HPDE6-E6E7 (cell line): ENCODE data around the gene P4HTM.

Source experiments
- DNase-seq: peaks from one replicate; pipeline ENCODE4 v3.0.0; 2011; ENCODE audit warnings: missing footprints; ENCODE audit errors: extremely low spot score

Gene P4HTM

DNA sequence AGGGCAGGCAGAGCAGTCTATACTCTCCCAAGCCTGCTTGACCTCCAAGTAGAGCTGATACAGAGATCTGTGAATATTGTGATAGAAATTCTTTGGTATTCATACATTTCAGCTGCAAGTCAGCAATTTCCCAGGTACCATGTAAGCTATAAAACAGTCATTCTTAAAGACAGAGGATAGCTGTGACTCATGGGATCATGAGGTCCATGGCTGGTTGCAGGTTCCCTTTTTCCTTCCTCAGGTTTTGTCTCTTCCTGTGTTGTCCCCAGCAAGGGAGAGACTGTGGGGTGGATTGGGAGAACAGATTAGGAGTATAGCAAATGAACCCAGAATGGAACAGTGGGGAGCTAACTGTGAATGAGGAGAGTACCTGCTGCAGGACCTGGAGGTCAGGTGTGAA is 5.4 kb upstream of the P4HTM start:
- no peak for DNase-seq

DNA sequence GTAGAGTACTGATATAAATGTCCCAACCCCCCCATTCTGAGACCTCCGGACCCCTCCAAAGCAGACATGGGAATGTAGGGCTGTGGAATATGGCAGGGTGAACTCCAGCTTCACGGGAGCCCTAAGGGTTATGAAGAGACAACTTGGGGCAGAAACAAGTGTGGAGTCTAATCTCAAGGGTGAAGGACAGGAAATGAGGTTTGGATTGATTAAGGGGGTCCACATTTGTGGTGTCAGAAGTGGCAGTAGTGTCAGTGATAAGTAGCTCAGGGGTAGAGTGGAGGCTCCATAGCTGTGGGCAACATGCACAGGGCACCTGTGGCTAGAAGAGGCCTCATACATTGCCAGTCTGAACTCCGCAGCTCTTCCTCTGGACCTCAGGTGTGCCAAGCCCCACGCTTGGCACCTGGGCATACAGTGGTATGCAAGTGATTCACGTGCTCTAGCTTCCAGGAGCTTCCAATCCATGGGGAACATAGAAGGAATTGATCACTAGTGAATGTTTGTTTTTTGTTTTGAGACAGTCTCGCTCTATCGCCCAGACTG is 4.1 kb upstream of the P4HTM start:
- DNase-seq, result no peak

DNA sequence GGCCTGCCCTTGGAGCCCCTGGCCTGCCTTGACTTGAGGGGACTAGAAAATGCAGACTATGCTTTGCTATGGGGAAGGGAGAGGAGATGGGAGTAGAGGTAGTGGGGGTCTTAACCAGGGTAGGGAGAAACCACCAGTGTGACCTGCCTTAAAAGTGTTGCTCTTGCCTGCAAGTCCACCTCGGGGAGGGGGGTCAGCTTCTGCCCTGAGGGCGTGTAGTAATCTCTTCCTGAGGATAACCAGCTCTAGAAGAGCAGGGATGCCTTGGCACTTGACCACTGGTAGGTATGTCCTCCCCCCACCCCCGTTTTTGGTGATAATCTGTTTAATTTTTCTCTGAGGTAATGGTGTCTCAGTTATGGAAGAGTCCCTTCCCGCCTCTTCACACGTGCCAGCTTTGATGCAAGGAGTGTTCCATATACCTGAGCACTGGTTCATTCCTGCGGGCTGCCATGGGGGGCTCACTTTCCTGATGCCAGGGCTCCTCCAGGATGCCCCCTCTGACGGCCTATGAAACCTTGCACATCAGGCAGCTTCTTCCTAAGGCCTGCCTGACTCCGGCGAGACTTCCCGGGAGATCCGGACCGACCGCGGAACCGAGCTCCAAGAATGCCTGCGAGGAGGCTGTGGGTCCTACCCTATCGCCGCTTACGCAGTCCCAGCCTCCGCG is 780 bp upstream of the P4HTM start:
- DNase-seq, result no peak

DNA sequence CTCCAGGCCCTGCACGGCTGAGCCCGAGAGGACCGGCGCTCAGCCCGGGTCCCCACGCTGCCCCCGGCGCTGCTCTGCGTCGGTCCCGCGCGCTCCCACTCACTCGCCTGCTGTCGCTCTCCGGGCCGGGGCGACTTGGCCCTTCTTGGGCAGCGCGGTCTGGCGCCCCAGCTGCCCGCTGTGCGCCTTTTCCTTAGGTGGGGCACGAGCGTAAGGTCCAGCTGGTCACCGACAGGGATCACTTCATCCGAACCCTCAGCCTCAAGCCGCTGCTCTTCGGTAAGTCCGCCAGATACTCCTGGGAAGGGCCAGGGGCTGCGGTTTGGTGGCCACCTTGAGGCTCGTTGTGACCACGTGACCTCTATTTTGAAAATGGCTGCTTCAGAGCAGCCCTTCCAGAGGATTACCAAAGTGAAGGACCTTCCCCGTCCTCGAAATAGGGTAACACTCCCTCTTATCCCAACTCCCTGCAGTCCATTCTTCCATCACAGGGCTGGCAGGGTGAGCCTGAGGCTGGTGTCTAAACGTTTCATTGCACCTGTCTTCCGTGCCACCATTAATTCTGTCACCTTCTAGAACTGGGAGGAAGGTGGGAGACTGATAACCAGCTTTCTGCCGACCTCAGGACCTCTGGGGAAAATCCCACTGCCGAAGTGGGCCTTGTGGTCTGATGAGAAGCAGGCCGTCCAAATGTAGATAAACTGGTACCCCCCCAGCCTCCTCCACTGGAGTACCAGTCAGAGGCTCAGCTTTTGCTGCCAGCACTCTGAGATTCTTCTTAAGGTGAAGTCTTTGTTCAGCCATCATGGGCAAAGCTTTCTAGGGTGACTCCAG is 812 bp downstream of the P4HTM start:
- DNase-seq, result no peak

DNA sequence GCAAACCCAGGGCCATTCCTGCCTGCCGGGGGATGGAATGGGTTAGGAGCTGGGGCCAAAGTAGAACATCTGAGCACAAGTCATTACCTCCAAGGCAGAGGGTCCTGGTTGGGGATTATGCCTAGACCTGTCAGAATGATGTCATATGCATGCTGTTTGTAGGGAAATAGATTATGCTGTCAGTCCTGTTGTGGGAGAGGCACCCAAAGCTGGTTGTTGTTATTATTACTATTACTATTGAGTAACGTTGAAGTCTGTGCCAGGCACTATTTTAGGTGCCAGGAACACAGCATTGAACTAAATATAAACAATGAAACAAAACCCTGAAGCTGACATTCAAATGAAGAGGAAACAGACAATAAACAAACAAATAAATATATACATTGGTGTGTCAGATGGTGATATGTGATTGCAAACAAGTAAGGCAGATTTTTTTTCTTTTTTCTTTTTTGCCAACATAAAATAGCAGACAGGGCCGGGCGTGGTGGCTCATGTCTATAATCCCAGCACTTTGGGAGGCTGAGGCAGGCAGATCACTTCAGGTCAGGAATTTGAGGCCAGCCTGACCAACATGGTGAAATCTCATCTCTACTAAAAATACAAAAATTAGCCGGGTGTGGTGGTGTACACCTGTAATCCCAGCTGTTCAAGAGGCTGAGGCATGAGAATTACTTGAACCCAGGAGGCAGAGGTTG is 2.0 kb downstream of the P4HTM start:
- DNase-seq, result no peak

DNA sequence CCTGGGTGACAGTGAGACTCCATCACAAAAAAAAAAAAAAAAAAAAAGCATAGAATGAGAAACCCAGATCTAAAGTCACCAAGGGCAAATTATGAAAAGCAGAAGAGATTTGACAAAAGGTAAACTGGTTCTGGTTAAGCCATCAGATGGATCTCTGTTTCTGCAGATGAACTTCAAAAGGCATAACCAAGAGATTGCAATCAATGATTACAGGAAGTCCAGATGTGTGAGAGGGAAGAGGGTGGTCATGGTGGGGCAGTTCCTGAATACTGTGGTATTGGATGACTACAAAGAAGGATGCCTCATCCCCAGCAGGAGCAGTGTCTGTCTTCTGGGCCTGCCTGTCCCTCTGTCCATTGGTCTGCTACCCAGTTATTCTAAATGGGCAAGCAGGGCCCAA is 3.8 kb downstream of the P4HTM start:
- no peak for DNase-seq

DNA sequence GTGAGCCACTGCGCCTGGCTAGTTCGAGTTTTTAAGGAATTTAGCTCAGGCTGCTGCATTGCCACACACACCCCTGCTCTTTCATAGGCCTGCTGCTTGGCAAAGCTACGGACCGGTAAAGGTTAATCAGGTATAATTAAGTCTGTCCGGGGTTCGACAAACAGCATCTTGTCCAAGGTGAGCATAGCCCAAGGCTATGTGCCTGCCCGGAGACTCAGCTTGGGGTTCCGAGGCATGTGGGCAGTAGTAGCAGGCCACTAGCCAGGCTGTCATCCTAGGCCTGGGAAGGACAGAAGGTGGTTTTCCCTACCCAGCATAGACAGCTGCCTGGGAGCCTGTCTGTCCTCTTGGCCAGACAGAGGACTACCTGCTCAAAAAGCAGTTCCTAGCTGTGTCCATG is 6.6 kb downstream of the P4HTM start:
- no peak for DNase-seq

DNA sequence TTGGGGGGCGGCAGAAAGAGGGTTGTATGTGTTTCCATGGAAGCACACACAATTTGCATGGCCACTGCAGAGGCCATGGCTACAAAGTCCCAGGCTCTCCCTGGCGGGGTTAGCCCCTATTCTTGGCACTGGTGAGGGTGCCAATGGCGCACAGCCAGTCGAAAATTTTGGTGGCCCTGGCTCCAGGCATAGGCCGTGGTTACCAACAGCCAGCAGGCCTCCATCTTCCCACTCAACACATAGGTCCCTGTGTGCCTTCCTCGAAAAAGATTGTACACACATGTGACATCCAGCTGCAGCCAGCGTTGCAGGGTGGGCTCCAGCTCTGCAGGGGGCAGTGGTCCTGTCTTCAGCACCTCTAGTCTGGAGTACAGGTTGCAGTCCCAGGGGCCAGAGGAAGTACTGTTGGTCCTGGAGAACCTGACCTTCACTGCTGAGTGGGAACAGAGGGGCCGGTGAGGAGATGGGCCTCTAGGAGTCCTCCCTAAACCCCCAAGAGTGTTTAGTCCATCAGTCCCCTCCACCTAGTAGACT is 7.1 kb downstream of the P4HTM start:
- no peak for DNase-seq

DNA sequence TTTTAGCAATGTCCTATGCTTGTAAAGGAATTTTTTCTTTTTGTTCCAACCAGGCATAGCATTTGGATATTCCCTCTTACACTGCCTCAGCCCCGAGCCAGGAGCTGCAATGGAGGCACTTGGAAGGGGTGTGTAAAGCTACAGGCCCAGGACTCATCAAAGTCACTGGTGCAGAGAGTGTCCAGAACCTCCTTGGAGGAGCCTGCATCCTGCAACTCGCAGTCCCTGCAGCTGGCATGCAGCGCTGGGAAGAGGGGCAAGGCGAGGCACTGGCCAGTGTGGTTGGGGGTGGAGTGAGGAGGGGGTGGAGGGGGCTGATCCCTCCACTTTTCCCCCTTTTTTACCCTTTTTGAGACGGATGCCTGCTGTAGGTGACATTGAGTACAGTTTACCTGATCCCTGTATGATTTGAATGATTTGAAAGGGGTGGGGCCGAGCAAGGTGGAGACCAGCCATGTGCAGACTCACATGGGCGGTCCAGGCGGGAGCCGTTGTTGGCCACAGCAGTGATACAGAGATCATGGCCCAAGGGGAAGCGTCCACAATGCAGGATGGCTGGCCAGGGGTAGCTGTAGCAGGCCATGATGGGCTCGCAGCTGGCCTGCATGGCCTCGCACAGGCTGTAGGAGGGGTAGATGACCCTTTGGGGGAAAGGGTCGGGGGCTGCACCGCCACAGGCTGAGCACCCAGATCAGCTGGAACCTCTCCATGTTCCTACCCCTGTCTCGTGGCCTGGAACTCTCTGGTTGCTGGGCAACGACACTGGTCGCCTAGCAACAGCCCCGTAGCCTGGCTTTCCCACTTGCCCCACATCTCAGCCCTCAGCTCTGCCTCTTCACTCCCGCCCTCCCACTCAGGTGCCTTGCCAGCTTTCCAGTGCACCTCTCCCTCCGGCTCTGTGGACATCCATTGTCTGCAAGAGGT is 7.9 kb downstream of the P4HTM start:
- DNase-seq, result no peak

DNA sequence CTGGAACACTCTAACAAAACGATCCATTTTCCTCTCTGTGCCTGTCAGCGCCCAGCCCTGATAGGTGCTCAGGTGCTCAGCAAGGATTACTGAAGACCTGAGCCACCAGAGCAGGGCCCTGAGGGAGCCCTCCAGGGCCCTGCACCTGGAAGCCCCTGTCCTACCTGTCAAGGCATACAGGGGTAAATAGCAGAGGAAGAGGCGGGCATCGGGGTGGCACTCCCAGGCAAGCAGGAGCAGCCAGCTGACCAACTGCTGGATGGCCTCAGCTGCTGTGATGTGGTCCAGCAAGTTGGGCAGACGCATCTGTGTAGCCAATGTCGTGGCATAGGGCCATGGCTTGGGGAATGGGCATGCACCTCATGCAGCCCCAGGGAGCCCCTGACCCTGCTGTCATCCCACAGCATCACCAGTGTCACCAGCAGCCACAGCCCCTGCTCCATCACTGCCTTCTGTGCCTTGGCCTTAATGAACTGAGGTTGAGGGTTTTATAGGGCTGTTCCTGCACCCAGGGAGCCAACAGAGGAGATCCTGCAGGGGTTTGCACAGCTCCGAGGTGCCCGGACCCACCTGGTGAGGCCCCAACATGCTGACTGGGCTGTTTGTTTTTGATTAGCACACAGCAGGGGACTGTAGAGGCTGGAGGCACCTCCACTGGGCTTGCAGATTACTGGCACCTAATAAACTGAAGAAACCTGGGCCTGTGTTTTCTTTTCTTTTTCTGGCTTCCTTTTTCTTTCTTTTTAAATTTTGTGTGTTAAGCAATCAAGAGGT is 9.2 kb downstream of the P4HTM start:
- no peak for DNase-seq

DNA sequence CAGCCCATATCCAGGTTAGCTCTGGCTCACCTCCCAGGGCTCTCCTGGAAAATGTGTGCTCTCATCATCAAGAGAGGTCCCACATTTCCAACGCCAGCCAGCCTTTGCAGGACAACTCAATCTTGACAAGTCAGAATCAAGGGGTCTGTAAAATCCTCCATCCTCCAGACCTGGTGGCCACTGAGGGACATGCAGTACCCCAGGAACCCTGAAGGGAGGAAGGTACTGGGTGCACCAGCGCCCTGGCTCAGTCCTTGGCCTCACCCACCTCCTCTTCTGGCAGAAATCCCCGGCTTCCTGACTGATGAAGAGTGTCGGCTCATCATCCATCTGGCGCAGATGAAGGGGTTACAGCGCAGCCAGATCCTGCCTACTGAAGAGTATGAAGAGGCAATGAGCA is 11.1 kb downstream of the P4HTM start:
- no peak for DNase-seq

DNA sequence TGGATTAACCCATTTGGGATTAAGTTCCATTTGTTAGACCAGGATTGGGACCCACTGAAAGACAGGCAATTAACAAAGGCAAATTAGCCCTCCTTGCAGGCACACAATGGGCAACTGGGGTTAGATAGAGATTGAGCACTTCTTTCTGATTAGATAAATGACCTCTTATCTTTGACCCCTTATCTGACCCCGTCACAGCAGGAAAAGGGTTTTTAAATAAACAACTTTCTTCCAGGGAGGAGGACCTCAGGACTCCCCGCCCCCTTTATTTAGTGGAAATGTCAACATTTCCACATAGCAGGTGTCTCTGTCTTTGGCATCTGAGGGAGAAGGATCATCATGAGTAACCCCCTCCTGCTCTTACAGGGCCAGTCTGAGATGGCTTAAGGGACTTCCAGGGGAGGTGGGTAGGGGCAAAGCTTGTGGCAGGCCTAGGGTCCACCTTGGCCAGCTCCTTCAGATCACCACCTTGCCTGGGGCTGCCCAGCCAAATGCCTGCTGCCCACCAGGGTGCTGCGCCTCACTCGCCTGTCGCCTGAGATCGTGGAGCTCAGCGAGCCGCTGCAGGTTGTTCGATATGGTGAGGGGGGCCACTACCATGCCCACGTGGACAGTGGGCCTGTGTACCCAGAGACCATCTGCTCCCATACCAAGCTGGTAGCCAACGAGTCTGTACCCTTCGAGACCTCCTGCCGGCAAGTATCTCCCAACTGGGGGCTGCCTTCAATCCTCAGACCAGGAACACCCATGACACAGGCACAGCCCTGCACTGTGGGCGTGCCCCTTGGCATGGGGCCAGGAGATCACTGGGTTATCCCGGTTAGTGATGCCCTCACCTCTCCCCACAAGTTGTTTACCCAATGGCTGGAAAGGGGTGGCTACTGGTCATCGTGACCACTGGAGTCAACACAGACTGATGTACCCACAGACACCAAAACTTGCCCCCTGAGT is 14.6 kb downstream of the P4HTM start:
- no peak for DNase-seq

DNA sequence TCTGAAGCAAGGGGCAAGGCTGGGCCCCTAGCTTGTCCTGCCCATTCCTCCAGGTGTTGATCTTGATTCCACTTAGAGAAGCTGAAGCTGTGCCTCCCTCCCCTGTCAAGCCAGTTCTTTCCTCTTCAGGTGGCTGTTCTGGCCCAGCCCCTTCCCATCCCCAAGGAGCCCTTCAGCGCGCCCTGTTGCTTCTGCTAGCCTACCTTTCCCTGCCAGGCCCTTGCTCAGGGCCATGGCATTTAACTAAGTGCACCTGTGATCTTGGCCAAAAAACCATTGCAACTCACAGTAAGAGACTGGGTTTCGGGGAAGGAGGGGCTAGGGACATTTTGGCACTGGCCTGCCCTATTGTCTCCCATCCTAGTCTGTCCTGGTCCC is 15.3 kb downstream of the P4HTM start:
- DNase-seq, result no peak

DNA sequence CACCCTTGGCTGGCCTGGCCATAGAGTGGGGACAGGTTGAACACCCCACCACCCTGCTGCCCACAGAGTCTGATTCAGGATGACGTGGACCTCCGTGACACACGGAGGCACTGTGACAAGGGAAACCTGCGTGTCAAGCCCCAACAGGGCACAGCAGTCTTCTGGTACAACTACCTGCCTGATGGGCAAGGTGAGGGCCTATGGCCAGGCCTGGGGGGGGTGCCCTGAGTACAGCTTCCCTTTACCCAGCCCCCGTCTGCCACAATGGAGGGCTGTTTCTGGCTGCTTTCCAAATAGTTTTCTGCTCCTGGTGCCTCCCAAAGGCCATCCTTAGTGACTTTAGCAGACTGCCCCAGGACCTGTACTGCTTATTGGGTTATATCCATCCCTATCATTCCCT is 16.0 kb downstream of the P4HTM start:
- DNase-seq, result no peak

DNA sequence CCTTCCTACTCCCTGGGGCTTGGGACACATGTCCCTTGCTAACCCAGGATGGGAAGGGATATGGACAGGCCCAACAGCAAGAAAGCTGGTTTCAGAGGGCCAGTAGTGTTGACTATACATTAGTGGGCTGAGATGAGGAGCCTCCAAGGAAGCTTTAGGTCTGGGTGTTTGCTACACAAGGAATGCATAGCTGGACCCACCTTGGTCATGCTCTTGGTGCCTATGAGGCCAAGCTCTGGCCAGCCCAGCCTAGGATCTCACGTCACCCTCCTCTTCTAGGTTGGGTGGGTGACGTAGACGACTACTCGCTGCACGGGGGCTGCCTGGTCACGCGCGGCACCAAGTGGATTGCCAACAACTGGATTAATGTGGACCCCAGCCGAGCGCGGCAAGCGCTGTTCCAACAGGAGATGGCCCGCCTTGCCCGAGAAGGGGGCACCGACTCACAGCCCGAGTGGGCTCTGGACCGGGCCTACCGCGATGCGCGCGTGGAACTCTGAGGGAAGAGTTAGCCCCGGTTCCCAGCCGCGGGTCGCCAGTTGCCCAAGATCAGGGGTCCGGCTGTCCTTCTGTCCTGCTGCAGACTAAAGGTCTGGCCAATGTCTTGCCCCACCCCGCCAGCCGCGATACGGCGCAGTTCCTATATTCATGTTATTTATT is 16.5 kb downstream of the P4HTM start:
- DNase-seq, result no peak

DNA sequence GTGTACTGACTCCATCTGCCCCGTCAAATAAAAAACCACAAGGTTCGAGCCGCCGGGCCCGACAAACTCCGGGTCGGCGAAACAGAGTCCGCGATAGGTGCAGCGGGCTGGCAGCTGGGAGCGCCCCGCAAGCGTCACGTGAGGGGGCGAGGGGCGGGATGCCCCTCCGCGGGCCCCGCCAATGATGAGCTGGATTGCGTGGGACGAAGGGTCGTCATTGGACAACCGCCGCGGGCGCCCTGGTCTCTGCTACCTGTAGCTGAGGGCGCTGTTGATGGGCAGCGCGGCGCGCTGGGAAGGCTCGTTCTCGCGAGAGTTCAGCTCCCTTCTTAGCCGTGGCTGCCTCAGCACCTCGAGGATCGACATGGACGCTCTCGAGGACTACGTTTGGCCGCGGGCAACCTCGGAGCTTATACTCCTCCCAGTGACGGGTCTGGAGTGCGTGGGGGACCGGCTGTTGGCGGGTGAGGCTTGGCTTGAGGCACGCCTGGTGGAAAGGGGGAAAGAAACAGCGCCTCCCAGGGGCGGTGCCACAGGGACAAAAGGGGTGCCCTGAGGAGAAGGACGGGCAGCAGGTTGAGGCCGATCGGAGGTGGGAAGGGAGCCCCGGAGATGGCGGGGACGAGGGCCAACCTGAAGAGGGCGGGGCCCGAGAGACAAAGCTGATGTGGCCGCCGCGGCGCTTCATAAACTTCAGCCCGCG is 17.2 kb downstream of the P4HTM start, which contains the start of gene WDR6:
WDR6 (plus strand) TSS at position 324 of the 703 bp plus-strand sequence; CDS start at position 365, 41 bp downstream.
- DNase-seq, result peak; percentile 69

DNA sequence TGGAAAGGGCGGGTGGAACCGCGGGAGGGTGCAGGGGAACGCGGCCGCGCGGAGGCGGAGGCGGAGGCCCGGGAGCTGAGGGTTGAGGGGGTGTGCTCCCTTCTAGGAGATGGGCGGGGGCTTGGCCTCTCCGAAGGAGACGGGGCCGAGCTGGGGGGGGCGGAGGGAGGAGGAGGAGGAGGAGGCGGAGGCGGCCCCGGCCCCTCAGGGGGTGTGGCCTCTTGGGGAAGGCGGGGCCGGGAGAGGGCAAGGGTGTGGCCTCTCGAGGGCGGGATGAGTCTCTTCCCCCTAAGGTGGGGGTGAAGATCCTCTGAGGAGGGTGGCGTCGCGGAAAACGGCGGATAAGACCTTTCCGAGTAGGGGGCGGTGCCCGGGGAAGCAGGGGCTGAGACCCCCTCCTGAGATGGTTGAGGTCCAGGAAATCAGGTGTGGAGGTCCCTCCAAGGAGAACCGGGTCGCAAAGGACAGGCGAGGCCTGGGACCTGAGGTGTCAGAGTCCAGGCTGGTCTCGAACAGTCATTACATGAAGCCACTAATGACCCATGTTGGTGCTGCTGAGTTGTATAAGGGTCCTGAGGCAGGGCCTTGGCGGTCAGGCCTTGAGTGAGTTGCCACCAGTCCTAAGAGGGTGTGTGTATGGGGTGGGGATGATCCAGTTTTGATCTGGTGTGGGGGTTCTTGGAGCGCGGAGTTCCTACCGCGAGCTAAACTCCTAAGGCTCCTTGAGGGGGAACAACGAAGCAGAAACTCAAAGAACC is 17.9 kb downstream of the P4HTM start:
- no peak for DNase-seq
